GM23338 (cell line): ENCODE measurements around the gene GALNT4. TPM values are rescaled to one million over a fixed set of nuclear protein-coding genes. Genes with fewer than 3 reads are reported as not detected.

Experiments
- ATAC-seq: fragments of 200-7000 bp; cut with Tn5 transposase; 3 replicates; pipeline ENCODE4 v1.9.1; 2020
- DNase-seq: peaks from one replicate; pipeline ENCODE4 v3.0.0-alpha.2; 2015; ENCODE audit warnings: low spot score
- H2AFZ ChIP-seq: fragments of 200-600 bp; sonication (generic); 2 replicates; pipeline ENCODE4 v1.8.0; 2016; ENCODE audit warnings: antibody characterized with exemption, mild to moderate bottlenecking, moderate library complexity
- H3F3A ChIP-seq: fragments of 200-600 bp; sonication (generic); replicated peaks from 2 replicates; pipeline ENCODE4 v1.8.0; 2017; ENCODE audit warnings: antibody characterized with exemption, mixed run types, low read depth
- H3K27ac ChIP-seq: fragments of 200-600 bp; sonication (generic); 2 replicates; pipeline ENCODE4 v1.6.1; 2016; ENCODE audit warnings: low read depth
- H3K27me3 ChIP-seq: fragments of 200-600 bp; sonication (generic); 2 replicates; pipeline ENCODE4 v1.8.0; 2016; ENCODE audit warnings: mild to moderate bottlenecking, mixed run types, moderate library complexity; ENCODE audit not compliant: insufficient read depth
- H3K36me3 ChIP-seq: fragments of 200-600 bp; sonication (generic); 2 replicates; pipeline ENCODE4 v1.8.0; 2016; ENCODE audit warnings: mild to moderate bottlenecking; ENCODE audit not compliant: insufficient read depth
- H3K4me1 ChIP-seq: fragments of 200-600 bp; sonication (generic); 2 replicates; pipeline ENCODE4 v1.8.0; 2016; ENCODE audit warnings: mild to moderate bottlenecking, moderate library complexity; ENCODE audit not compliant: insufficient read depth
- H3K4me2 ChIP-seq: fragments of 200-600 bp; sonication (generic); 2 replicates; pipeline ENCODE4 v1.7.1; 2017; ENCODE audit warnings: mixed run types
- H3K4me3 ChIP-seq: fragments of 200-600 bp; sonication (generic); 2 replicates; pipeline ENCODE4 v1.6.1; 2016; ENCODE audit warnings: mixed run types
- H3K79me2 ChIP-seq: fragments of 200-600 bp; sonication (generic); replicated peaks from 2 replicates; pipeline ENCODE4 v1.8.0; 2017; ENCODE audit warnings: mild to moderate bottlenecking; ENCODE audit not compliant: insufficient read depth
- H3K9me2 ChIP-seq: fragments of 200-600 bp; sonication (generic); 2 replicates; pipeline ENCODE4 v1.8.0; 2017; ENCODE audit not compliant: insufficient read depth
- H4K20me1 ChIP-seq: fragments of 200-600 bp; sonication (generic); replicated peaks from 2 replicates; pipeline ENCODE4 v1.8.0; 2017; ENCODE audit warnings: mild to moderate bottlenecking; ENCODE audit not compliant: insufficient read depth
- H3K27ac Mint-ChIP-seq: 2 replicates; pipeline ENCODE4 v1.8.0; 2020; ENCODE audit warnings: inconsistent platforms, mild to moderate bottlenecking, moderate library complexity, mixed read lengths
- H3K27me3 Mint-ChIP-seq: 3 replicates; pipeline ENCODE4 v1.8.0; 2022; ENCODE audit warnings: low read depth, mild to moderate bottlenecking, moderate library complexity, mixed read lengths, inconsistent platforms; ENCODE audit not compliant: insufficient read depth, poor library complexity
- H3K36me3 Mint-ChIP-seq: 3 replicates; pipeline ENCODE4 v1.8.0; 2021; ENCODE audit warnings: low read depth, mild to moderate bottlenecking, inconsistent platforms, moderate library complexity, mixed read lengths
- H3K4me1 Mint-ChIP-seq: 3 replicates; pipeline ENCODE4 v1.8.0; 2020; ENCODE audit warnings: mild to moderate bottlenecking, inconsistent platforms, mixed read lengths
- H3K4me3 Mint-ChIP-seq: 3 replicates; pipeline ENCODE4 v1.8.0; 2021; ENCODE audit warnings: moderate library complexity, mild to moderate bottlenecking, inconsistent platforms, mixed read lengths
- H3K9me3 Mint-ChIP-seq: 3 replicates; pipeline ENCODE4 v1.8.0; 2020; ENCODE audit warnings: moderate library complexity, mild to moderate bottlenecking, inconsistent platforms, mixed read lengths
- CREB1 ChIP-seq: fragments of 250-450 bp; sonication (Bioruptor Pico); IDR thresholded peaks from 2 replicates; pipeline ENCODE4 v1.5.0; 2020; ENCODE audit warnings: low read depth, mild to moderate bottlenecking, moderate library complexity
- EZH2 ChIP-seq: fragments of 200-600 bp; sonication (generic); IDR thresholded peaks from one replicate; pipeline ENCODE4 v1.8.0; 2017; ENCODE audit warnings: antibody characterized with exemption, mild to moderate bottlenecking, low read depth; ENCODE audit not compliant: unreplicated experiment
- EZH2phosphoT487 ChIP-seq: fragments of 200-600 bp; sonication (generic); IDR thresholded peaks from one replicate; pipeline ENCODE4 v1.8.1; 2018; ENCODE audit warnings: antibody characterized with exemption; ENCODE audit not compliant: unreplicated experiment
- JUNB ChIP-seq: IDR thresholded peaks from one replicate; pipeline ENCODE4 v1.6.1; 2016; ENCODE audit warnings: antibody characterized with exemption; ENCODE audit not compliant: unreplicated experiment
- NANOG ChIP-seq: IDR thresholded peaks from 2 replicates; pipeline ENCODE4 v1.6.1; 2016; ENCODE audit warnings: antibody characterized with exemption, borderline replicate concordance
- POLR2AphosphoS5 ChIP-seq: IDR thresholded peaks from 2 replicates; pipeline ENCODE4 v1.6.1; 2016; ENCODE audit warnings: antibody characterized with exemption, low read depth
- STAT1 ChIP-seq: IDR thresholded peaks from one replicate; pipeline ENCODE4 v1.6.1; 2016; ENCODE audit warnings: antibody characterized with exemption; ENCODE audit not compliant: unreplicated experiment
- ZNF114 ChIP-seq: fragments of 250-450 bp; sonication (Bioruptor Pico); IDR thresholded peaks from 2 replicates; pipeline ENCODE4 v1.5.0; 2020; ENCODE audit warnings: mild to moderate bottlenecking, moderate library complexity
- ZNF331 ChIP-seq: fragments of 250-450 bp; sonication (Bioruptor Pico); IDR thresholded peaks from 2 replicates; pipeline ENCODE4 v1.5.0; 2020; ENCODE audit warnings: low read depth, mild to moderate bottlenecking, moderate library complexity
- polyA plus RNA-seq: library from polyadenylated mRNA; unstranded; fragments of >200 nt; fragmentation: Nextera tagmentation; extraction: Ambion mirVana; gene quantifications from 2 replicates; pipeline ENCODE4 v1.2.1, GENCODE V29; 2016
- total RNA-seq: library from RNA; depleted of rRNA; stranded (reverse); fragments of >200 nt; shearing (Covaris generic); gene quantifications from 2 replicates; pipeline ENCODE4 v1.2.3, GENCODE V29; 2014
- TF ChIP-seq, protein P1 (sequence below): IDR thresholded peaks from 2 replicates; pipeline ENCODE4 v1.6.1; 2016; ENCODE audit warnings: antibody characterized with exemption
- TF ChIP-seq, protein P2 (sequence below): IDR thresholded peaks from one replicate; pipeline ENCODE4 v1.6.1; 2018; ENCODE audit warnings: antibody characterized with exemption; ENCODE audit not compliant: unreplicated experiment
- TF ChIP-seq, protein P3 (sequence below): fragments of 250-450 bp; sonication (Bioruptor Pico); IDR thresholded peaks from 2 replicates; pipeline ENCODE4 v1.5.0; 2020; ENCODE audit warnings: mild to moderate bottlenecking, moderate library complexity
- TF ChIP-seq, protein P4 (sequence below), 2 experiments: fragments of 200-600 bp in 1 of 2; sonication (generic) in 1 of 2; conservative IDR thresholded peaks; 2 replicates each; pipeline versions ENCODE4 v1.5.1 to v1.6.1; 2016 to 2017; ENCODE audit warnings: antibody characterized with exemption in 2 of 2, low read depth in 2 of 2, mild to moderate bottlenecking in 2 of 2, moderate library complexity in 1 of 2

The GALNT4 gene
- total and polyA plus RNA-seq, 2 experiments from 2014 or later: 1.1 to 2.4 TPM

DNA sequence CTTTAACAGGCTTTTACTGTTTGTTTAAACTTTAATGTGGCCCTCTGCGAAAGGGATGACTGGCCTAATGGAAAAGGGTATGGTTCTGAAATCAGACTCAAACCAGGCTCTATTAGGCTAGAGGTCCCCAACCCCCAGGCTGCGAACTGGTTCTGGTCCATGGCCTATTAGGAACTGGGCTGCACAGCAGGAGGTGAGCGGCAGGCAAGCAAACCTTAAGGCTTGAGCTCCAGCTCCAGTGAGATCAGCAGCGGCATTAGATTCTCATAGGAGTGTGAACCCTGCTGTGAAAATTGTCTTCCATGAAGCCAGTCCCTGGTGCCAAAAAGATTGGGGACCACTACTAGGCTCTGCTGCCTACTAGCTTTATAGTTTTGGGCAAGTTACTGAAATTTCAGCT lies 11.1 kb downstream of the GALNT4 start:
- no peaks in the 10 kb centered on the region for H3K36me3 ChIP-seq
- H3K4me3 ChIP-seq: no peak overlapping the region
- 0 out of 2 replicates have a peak overlapping the region, but pooled peaks have one; percentile 32 for H3K4me2 ChIP-seq
- ATAC-seq (peak; percentile 62), DNase-seq (peak; percentile 10)
- H3K4me1 ChIP-seq: peaks cover 17% of the 10 kb centered on the region
- no peak overlapping the region for H3K4me3 Mint-ChIP-seq
- no peaks in the 10 kb centered on the region for H3K27me3 Mint-ChIP-seq
- peaks cover 20% of the 10 kb centered on the region for H3K9me2 ChIP-seq
- no peak overlapping the region for H2AFZ ChIP-seq
- H3K27me3 ChIP-seq: no peaks in the 10 kb centered on the region
- H3F3A ChIP-seq: no peaks in the 10 kb centered on the region
- H3K27ac Mint-ChIP-seq: no peak overlapping the region
- no peaks in the 10 kb centered on the region for H3K36me3 Mint-ChIP-seq
- no peaks in the 10 kb centered on the region for H3K79me2 ChIP-seq
- no peaks in the 10 kb centered on the region for H4K20me1 ChIP-seq
- TF ChIP-seq JUNB (no peak), NANOG (no peak), EZH2phosphoT487 (no peak), POLR2AphosphoS5 (no peak), STAT1 (no peak), EZH2 (no peak), ZNF114 (CRISPR knock-in tag) (no peak), ZNF331 (CRISPR knock-in tag) (no peak), CREB1 (no peak)
- TF ChIP-seq, protein P1, sequence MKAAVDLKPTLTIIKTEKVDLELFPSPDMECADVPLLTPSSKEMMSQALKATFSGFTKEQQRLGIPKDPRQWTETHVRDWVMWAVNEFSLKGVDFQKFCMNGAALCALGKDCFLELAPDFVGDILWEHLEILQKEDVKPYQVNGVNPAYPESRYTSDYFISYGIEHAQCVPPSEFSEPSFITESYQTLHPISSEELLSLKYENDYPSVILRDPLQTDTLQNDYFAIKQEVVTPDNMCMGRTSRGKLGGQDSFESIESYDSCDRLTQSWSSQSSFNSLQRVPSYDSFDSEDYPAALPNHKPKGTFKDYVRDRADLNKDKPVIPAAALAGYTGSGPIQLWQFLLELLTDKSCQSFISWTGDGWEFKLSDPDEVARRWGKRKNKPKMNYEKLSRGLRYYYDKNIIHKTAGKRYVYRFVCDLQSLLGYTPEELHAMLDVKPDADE: no peak
- TF ChIP-seq, protein P2, sequence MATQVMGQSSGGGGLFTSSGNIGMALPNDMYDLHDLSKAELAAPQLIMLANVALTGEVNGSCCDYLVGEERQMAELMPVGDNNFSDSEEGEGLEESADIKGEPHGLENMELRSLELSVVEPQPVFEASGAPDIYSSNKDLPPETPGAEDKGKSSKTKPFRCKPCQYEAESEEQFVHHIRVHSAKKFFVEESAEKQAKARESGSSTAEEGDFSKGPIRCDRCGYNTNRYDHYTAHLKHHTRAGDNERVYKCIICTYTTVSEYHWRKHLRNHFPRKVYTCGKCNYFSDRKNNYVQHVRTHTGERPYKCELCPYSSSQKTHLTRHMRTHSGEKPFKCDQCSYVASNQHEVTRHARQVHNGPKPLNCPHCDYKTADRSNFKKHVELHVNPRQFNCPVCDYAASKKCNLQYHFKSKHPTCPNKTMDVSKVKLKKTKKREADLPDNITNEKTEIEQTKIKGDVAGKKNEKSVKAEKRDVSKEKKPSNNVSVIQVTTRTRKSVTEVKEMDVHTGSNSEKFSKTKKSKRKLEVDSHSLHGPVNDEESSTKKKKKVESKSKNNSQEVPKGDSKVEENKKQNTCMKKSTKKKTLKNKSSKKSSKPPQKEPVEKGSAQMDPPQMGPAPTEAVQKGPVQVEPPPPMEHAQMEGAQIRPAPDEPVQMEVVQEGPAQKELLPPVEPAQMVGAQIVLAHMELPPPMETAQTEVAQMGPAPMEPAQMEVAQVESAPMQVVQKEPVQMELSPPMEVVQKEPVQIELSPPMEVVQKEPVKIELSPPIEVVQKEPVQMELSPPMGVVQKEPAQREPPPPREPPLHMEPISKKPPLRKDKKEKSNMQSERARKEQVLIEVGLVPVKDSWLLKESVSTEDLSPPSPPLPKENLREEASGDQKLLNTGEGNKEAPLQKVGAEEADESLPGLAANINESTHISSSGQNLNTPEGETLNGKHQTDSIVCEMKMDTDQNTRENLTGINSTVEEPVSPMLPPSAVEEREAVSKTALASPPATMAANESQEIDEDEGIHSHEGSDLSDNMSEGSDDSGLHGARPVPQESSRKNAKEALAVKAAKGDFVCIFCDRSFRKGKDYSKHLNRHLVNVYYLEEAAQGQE: no peak
- TF ChIP-seq, protein P3, sequence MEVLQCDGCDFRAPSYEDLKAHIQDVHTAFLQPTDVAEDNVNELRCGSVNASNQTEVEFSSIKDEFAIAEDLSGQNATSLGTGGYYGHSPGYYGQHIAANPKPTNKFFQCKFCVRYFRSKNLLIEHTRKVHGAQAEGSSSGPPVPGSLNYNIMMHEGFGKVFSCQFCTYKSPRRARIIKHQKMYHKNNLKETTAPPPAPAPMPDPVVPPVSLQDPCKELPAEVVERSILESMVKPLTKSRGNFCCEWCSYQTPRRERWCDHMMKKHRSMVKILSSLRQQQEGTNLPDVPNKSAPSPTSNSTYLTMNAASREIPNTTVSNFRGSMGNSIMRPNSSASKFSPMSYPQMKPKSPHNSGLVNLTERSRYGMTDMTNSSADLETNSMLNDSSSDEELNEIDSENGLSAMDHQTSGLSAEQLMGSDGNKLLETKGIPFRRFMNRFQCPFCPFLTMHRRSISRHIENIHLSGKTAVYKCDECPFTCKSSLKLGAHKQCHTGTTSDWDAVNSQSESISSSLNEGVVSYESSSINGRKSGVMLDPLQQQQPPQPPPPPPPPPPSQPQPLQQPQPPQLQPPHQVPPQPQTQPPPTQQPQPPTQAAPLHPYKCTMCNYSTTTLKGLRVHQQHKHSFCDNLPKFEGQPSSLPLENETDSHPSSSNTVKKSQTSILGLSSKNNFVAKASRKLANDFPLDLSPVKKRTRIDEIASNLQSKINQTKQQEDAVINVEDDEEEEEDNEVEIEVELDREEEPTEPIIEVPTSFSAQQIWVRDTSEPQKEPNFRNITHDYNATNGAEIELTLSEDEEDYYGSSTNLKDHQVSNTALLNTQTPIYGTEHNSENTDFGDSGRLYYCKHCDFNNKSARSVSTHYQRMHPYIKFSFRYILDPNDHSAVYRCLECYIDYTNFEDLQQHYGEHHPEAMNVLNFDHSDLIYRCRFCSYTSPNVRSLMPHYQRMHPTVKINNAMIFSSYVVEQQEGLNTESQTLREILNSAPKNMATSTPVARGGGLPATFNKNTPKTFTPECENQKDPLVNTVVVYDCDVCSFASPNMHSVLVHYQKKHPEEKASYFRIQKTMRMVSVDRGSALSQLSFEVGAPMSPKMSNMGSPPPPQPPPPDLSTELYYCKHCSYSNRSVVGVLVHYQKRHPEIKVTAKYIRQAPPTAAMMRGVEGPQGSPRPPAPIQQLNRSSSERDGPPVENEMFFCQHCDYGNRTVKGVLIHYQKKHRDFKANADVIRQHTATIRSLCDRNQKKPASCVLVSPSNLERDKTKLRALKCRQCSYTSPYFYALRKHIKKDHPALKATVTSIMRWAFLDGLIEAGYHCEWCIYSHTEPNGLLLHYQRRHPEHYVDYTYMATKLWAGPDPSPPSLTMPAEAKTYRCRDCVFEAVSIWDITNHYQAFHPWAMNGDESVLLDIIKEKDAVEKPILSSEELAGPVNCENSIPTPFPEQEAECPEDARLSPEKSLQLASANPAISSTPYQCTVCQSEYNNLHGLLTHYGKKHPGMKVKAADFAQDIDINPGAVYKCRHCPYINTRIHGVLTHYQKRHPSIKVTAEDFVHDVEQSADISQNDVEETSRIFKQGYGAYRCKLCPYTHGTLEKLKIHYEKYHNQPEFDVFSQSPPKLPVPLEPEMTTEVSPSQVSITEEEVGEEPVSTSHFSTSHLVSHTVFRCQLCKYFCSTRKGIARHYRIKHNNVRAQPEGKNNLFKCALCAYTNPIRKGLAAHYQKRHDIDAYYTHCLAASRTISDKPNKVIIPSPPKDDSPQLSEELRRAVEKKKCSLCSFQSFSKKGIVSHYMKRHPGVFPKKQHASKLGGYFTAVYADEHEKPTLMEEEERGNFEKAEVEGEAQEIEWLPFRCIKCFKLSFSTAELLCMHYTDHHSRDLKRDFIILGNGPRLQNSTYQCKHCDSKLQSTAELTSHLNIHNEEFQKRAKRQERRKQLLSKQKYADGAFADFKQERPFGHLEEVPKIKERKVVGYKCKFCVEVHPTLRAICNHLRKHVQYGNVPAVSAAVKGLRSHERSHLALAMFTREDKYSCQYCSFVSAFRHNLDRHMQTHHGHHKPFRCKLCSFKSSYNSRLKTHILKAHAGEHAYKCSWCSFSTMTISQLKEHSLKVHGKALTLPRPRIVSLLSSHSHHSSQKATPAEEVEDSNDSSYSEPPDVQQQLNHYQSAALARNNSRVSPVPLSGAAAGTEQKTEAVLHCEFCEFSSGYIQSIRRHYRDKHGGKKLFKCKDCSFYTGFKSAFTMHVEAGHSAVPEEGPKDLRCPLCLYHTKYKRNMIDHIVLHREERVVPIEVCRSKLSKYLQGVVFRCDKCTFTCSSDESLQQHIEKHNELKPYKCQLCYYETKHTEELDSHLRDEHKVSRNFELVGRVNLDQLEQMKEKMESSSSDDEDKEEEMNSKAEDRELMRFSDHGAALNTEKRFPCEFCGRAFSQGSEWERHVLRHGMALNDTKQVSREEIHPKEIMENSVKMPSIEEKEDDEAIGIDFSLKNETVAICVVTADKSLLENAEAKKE: no peak
- TF ChIP-seq, protein P4, sequence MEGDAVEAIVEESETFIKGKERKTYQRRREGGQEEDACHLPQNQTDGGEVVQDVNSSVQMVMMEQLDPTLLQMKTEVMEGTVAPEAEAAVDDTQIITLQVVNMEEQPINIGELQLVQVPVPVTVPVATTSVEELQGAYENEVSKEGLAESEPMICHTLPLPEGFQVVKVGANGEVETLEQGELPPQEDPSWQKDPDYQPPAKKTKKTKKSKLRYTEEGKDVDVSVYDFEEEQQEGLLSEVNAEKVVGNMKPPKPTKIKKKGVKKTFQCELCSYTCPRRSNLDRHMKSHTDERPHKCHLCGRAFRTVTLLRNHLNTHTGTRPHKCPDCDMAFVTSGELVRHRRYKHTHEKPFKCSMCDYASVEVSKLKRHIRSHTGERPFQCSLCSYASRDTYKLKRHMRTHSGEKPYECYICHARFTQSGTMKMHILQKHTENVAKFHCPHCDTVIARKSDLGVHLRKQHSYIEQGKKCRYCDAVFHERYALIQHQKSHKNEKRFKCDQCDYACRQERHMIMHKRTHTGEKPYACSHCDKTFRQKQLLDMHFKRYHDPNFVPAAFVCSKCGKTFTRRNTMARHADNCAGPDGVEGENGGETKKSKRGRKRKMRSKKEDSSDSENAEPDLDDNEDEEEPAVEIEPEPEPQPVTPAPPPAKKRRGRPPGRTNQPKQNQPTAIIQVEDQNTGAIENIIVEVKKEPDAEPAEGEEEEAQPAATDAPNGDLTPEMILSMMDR (conservative IDR thresholded peaks at IDR 0.05; ENCODE audit: low read depth in 2 of 2): no peak
- no peak overlapping the region for H3K27ac ChIP-seq
- H3K9me3 Mint-ChIP-seq: no peaks in the 10 kb centered on the region
- H3K4me1 Mint-ChIP-seq: peaks cover 6% of the 10 kb centered on the region; the same call in 2 of the 3 replicates
